Stimulated activated CD4-positive, alpha-beta T cell treated with anti-CD3 and anti-CD28 coated beads, Interleukin-4, amount 100 ng/mL, for 24 hours (primary cell): ENCODE results near the gene GIGYF2.

ENCODE experiments used
- DNase-seq: peaks from one replicate; pipeline ENCODE4 v3.0.0-alpha.2; 2020

GIGYF2 gene

DNA sequence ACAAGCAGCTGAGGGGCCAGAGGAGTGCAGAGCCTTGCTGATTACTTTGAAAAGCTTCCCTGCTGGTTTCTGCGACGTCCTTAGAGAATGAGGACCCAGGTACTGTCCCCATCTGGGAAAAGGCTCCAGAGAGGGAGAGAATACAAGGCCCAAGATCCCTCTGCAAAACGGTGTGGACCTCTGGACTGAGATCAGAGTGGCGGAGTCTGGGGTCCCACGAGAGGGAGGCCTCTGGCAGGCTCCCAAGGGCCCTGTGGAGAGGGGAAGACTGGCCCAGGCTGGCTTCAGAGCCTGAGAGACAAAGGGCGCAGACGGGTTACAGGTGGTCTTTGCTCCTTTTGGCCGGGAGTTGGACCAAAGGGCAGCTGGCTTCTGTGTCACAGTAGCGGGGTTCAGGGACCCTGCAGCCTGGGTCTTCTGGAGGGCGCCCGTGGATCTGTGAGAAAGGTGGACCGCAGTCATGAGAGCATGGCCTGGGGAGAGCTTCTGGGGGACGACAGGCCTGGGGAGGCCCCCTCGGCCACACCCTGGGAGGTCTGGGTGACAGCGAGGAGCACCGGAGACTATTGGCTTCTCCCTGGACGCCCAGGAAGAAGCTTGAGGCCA, 173.7 kb downstream of the GIGYF2 start:
- no peak for DNase-seq

DNA sequence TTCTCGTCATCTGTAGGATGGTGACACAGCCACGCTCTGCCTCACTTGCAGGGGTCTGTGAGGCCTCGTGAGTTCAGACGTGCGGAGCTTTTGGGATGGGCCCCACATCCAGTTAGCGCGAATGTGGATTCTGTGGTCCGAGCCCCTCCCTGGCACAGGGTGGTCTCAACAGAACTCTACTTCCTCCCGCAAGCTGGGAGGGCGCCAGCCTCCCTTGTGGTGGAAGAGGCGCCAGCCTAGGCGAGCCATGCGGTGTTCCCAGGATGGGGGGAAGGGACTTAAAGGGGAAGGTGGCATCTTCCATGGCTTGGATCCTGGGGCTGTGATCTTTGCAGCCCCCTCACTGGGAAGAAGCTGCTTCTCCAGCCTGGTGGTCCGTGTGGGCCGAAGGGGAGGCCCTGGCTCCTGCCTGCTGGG, 174.3 kb downstream of the GIGYF2 start:
- DNase-seq: no peak

DNA sequence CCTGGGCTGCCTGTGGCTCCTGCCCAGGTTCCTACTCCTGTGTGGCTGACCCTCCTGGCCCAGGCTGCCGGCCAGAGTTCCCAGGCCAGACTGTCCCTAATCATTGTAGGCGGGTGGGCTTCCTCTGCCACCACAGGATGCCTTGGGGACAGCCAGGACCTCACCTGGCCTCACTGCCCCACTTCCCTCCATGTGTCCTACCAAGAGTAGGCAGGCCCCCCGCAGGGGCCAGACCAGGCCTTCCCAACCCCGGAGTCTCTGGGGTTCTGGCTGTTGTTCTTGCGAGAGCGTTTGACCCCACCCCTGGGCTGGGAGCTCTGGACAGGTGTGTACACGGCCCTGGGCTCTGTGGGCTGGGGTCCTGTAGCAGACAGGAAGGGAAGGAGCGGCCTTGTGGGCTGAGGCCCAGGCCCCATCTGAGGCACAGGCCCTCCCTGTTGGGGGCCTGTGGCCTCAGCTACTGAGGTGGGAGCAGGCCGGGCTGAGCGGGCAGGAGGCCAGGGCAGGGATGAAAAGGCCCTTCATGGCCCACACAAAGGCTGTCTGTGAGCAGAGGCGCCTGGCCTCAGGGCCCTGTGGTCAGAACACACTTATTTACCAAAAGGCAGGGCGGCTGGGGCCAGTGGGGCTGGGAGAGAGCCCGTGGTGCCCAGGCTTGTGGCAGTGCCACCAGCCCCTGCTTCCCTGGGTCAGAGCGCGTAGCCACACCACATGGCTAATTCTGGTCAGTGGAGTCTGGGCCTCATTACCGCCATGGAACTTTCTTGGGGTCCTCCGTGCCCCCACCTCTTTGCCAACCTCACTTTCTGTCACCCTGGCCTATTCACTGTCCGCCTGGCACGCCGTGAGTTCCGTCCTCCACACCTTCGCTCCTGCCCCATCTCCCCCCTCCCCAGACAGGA, 175.0 kb downstream of the GIGYF2 start:
- DNase-seq: no peak

DNA sequence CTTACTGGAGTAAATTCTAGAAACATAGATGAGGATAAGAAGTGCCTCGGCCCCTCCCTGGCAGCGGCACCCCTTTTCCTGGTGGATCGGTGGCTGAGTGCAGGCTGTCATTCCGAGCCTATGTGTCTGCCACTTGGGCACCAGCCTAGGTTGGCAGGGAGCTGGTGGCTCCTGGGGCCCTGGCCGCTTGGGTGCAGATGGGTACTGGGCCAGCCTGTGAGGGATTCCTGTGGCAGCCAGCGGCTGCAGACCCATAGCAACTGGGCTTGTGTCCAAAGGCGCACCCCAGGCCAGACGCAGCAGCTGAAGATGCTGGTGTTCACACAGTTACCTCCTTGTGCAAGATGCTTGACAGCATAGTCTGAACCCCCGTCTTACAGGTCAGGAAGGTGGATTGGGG, 175.7 kb downstream of the GIGYF2 start:
- no peak for DNase-seq

DNA sequence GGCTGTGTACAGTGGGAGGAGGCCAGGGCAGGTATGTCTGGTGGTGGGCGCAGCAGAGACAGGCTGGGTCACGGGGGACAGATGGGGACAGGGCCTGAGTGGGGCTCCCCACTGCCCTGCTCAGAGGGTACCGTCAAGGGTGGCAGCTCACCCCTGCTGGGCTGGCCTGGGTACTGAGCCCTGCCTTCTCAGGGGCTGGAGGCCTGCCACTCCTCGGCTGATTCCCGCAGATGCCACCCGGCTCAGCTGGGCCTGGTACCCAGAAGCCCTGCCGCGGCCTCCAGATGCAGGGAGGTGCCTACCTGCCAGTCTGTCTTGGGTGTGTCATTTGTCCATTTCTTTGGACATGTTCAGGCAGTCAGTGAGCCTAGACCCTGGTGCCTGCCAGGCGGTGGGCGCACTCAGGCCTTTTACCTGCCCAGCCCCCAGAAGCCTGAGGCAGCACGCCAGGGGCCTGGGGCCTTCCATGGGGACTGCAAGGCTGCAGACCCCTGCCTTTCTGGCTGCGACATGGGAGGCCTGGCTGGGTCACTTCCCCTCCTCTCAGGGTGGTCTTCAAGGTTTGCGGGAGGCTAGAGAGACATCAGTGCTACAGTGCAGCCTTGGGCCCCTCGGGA, 176.3 kb downstream of the GIGYF2 start:
- DNase-seq: no peak

DNA sequence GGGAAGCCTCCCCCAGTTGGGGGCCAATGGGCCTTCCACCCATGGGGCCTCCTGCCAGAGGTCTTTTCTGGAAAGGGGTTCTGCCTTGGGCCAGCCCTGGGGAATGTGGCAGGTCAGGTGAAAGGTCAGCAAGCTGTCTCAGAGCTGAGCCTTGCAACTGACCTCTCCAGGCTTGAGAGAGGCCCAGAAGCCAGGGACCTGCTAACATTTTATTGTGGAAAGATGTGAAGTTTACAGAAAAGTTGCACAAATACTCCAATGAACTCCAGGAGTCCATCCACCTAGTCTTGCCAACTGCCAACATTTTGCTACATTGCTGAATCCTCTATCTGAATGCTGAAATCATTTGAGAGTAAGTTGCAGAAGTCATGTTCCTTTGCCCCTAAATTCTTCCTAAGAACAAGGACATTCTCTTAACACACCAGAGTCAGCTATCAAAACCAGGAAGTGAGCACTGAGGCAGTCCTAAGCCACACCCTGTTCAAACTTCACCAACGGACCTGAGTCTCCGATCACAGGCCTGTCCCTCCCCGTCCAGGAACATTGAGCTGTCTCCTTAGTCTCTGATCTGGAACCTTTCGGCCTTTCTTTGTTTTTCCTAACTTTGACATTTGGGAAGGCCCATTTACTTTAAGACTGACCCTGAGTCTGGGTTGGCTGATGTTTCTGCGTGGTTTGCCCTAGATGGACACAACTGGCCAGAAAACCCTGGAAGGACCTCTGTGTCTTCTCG, 176.9 kb downstream of the GIGYF2 start:
- no peak for DNase-seq

DNA sequence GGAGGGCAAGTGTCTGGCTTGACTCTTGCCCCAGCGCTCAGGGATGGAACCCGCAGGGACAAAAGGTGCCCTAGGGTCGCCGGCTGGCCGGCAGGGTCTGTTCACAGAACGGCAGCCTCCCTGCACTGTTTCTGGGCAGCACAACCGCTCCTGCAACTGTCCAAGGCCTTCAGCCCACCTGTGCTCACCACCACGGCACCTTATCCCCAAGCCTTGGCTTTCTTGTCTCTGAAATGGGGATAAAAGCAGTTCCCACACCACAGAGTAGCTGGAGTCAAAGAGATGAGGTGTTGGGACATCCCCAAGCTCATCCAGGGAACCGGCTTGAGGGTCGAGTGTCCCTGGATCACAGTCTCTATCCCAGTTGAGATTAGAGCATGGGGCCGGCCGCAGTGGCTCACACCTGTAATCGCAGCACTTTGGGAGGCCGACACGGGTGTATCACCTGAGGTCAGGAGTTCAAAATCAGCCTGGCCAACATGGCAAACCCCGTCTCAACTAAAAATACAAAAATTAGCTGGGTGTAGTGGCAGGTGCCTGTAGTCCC, 177.6 kb downstream of the GIGYF2 start:
- DNase-seq: no peak

DNA sequence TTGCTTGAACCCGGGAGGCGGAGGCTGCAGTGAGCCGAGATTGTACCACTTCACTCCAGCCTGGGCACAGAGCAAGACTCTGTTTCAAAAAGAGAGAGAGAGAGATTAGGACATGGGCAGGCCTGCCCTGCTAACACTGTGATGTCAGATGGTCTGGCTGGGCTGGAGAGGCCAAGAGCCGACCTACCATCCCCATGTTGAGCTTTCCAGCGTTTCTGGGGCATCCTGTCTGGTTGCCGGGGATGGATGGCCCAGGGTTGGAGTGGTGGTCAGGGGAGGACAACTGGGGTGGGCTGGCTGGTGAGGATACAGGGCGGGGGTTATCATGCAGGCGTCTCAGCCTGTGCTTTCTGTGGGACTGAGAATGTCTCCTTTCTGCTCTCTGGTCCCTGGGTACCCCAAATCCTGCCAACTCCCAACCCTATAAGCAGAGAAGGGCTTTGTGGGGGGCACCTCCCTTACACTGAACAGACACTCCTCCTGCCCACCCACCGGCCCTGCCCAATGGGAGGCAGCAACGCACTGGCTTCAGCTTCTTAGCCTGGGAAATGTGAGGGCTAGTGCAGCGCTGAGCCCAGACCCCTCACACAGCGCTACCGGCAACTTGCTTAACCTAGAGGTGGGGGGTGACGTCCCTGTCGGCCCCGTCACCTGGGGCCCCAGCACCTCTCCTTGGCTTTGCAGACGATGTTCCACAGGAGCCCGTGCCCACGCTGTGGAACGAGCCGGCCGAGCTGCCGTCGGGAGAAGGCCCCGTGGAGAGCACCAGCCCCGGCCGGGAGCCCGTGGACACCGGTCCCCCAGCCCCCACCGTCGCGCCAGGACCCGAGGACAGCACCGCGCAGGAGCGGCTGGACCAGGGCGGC, 178.4 kb downstream of the GIGYF2 start:
- no peak for DNase-seq

DNA sequence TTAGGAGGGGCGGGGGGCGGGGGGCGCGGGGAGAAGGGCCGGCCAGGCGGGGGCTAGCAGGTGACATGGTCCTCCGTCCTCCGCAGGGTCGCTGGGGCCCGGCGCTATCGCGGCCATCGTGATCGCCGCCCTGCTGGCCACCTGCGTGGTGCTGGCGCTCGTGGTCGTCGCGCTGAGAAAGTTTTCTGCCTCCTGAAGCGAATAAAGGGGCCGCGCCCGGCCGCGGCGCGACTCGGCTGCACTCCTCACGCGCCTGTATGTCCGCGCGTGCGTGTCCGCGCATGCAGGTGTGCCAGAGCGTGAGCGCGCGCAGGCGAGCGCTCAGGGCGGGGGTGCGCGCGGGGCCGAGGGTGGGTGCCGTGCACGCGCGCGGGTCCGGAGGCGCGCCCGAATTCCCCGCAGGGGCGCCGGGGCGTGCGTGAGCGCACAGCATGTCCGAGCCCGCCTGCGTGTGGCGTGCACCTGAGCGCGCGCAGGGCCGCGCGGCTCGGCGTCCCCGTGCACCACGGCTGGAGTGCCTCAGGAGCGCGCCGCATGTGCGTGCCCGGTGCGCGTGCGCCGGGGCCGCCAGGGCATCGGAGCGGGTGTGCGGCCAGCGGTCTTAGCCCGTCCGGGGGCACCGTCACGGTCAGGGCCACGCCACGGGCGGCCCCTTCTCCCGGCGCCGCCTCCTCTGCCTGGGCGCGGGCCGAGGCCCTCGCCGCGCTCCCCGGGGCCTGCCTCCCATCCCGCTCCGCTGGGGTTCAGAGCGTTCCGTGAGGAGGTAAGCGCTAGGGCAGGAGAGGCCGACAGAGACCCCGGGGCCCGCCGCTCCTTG, 179.2 kb downstream of the GIGYF2 start:
- DNase-seq: no peak

DNA sequence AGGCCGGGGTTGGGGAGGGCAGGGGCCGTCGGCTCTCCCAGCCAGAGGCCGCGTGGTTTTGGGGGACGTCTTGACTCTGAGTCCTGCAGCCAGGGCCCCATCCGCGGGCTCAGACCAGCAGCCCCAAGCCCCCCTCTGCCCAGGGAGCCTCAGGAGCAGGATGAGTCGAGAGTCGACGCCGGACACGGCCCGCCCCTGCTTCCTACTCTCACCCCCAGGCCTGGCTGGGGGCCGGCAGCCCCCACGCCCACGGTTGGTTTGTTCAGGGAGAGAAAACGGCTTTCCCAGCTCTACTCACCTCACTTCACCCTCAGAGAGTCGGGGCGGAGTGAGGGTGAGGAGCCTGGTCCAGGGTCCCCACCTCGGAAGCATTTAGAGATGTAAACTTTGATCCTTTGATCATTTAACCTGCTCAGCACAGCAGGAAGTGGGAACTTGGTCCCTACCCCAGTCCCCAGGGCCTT, 179.9 kb downstream of the GIGYF2 start:
- DNase-seq: no peak

DNA sequence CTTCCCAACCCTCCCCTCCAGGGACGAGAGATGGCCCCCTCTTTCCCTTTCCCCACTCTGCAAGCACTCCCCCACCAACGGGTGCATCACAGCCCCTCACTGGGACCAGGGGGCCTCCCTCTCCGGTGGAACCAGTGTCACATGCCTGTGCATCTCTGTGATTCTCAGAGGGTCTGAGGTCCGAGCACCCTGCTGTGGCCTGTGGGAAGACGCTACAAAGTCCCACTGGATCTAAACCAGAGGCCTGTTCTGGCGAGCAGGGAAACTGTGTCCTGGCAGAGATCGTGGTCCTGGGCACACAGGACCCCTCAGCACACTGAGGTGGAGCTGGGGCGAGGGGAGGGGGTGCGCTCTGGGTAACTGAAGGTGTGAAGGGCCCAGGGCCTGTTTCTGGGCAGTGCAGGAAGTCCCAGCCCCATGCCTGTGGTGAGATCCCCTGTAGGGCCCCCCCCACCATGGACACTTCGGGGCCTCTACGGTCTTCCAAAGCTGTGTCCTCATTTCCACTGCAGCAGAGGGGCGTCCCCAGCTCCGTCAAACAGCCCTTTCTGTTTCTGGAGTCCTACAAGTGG, 180.9 kb downstream of the GIGYF2 start:
- no peak for DNase-seq

DNA sequence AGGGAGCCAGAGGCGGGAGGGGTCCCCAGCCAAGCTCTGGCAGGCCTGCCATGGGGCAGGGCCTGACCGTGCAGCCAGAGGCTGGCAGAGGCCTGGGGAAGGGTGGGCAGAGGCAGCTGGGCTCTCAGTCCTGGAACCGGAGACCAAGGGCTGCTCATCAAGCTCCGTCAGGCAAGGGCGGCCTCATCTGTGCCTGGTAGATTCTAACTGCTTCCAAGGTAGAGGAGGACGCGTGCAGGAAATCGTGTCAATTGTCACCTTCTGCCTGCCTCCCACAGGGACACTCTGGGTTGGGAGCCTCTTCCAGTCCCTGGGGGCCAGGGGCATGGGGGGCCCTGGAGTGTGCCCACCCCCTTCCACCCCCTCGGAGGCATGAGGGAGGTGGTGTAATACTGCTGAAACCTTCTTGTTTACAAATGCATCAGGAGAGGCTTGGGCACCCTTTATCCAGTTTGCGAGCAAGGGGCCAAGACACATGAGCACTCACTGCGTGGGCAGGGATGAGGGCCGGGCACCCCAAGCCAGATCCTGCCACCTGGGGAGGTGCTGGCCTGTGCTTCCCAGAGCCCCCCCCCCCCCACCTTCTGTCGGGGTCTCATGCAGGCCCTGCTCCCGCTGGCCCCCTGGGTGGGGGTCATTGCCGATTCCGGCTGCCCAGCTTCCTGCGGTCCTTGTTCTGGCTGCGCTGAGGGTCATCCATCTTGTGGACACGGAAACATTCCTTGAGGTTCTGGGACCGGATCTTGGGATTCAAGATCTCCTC, 181.9 kb downstream of the GIGYF2 start:
- no peak for DNase-seq

DNA sequence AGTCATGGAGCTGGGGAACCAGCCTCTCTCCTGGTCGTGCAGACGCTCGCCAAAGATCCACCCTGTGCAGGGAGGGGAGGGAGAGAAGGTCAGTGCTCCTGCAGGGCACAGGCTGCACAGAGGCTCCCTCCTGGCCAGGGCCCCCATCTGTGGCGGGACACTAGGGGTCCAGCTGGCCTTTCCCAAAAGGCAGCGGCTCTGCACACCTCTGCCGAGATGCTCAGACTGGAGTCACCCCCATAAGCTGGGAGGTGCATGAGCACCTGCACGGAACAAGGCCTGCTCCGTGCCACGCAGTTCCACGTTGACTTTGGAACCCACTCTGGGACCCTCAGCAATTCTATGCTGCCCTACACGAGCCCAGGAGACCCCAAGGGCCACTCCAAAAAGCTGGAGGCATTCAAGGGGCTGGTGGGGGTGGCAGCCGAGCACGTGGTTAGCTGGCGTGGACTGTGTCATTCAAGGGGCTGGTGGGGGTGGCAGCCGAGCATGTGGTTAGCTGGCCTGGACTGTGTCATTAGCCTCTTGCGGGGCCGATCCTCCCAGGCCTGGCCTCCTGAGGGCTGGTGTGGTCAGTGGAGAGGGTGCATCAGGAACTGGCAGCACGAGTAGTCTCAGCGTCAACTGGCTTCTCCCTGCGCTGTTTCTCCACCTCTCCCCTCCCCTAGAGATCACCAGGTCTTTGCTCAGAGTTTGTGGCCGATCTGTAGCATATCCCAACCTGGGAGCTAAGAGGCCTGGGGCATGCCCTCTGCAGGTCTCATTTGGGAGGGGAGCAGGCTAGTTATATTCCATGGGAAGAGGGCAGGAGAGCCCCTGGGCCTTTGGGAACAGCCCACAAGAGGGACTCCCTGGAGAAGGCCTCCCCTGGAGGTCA, 182.7 kb downstream of the GIGYF2 start:
- DNase-seq: no peak

DNA sequence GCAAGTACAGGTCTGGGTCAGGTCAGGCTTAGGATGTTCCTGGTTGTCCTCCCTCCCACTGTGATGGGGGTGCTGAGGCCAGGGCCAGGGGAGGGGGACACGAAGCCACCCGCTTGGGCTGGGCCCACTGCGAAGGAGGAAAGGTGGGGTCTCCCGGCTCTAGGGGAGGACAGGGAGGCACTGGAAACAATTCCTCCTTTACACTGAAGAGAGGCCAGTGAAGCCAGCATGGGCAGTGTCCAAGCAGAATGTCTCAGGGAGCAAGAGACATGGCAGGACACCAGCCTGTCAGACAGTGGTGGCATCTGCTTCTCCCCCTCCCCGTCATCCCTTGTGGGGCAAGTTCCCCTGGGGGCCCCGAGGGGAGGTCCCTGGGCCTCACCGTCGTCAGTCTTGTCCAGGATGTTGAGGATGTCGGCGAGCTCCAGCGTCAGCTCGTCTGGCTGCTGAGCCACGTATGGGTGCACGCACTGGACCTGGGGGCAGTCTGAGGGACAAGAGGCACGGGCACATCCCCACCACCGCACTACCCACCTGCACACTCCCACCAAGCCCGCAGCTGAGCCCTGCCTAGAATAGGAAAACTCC, 183.7 kb downstream of the GIGYF2 start:
- DNase-seq: no peak

DNA sequence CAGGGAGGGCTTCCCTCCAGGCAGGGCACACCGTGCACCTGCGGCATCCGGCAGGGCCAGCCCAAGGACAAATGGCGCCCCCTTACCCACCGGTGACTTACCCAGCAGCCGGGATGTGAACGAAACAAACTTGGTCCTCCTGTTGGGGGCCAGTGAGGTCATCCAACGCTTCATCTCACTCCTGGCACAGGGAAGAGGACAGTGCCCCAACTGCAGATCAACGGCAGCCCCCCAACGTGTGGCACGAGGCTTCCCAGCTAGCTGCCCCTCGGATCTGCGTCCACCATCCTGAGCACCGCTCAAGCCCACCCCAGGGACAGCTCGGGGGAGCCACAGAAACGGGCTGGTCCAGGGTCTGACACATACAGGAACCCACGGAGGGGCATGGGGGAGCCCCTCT, 185.0 kb downstream of the GIGYF2 start:
- DNase-seq: no peak

DNA sequence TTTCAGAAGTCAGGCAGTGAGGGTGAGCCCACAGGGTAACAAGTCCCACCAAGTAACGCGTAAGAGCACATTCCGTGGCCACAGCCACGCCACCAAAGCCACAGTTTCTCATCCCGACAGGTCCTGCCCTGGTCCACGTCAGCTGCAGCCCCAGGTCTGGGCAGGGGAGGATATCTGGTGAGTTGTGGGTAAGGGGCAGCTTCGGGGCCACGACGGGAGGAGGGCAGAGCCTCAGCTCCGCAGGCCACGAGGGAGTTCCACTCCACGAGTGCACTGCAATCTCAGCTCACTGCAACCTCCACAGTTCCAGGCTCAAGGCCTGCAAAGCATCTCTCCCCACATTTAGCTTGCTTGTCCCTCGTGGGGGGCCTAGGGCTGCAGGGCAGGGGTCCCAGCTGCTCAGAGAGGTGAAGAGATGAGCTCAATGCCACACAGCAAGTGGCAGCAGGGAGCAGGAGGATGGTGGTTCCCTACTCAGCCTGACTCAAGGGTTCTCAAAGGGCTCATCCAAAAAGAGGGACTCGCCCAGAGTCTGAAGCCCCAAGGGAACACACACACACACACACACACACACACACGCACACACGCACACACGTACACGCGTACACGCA, 185.5 kb downstream of the GIGYF2 start:
- DNase-seq: no peak

DNA sequence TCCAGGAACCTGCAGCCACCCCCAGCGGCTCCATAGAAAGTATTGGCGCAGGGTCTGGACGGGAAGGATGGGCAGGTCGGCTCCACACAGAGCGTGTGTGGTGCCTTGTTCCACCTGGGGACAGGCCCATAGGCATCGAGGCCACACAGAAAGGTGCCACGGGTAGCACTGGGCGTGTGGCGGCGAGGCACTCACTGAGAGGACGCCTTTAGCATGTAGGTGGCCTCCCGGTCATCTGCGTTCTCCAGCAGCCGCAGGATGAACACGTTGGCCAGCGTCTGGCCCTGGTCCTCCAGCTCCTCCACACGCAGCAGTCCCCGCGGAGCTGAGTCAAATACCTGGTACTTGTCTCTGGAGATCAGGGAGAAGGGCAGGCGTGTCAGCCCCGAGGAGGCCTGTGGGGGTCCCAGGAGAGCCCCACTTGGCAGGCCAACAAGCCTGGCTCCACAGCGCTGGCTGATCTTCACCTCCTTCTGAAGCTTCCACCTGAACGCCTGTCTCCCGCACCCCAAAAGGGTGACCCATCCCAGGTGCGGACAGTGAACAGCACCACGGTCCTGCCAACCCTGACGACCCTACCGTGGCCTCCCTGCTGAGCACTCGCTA, 186.1 kb downstream of the GIGYF2 start:
- DNase-seq: no peak
